Neural cell (in vitro differentiated cells): Measurements from ENCODE around the gene FAM107B. TPM values are rescaled to one million over a fixed set of nuclear protein-coding genes. Genes with fewer than 3 reads are reported as not detected.

Experiments
- H2AFZ ChIP-seq: fragments of 200-600, 300-800 bp; sonication (generic), shearing (Covaris generic); 2 replicates; pipeline ENCODE4 v1.6.0; 2014; ENCODE audit warnings: low read depth, mild to moderate bottlenecking, antibody characterized with exemption, low read length, moderate library complexity
- H3F3A ChIP-seq: fragments of 200-600 bp; shearing (Covaris generic); 2 replicates; pipeline ENCODE4 v1.6.1; 2016; ENCODE audit warnings: mild to moderate bottlenecking, moderate library complexity, mixed read lengths, antibody characterized with exemption, low read length; ENCODE audit not compliant: insufficient read depth, poor library complexity, severe bottlenecking
- H3K27ac ChIP-seq: fragments of 200-600, 300-800 bp; sonication (generic), shearing (Covaris generic); 2 replicates; pipeline ENCODE4 v1.5.1; 2014; ENCODE audit warnings: mild to moderate bottlenecking, low read length, moderate library complexity
- H3K27me3 ChIP-seq: fragments of 300-800, 200-600 bp; sonication (generic), shearing (Covaris generic); 2 replicates; pipeline ENCODE4 v1.6.0; 2014; ENCODE audit warnings: mild to moderate bottlenecking, low read depth, low read length, moderate library complexity; ENCODE audit not compliant: insufficient read depth
- H3K36me3 ChIP-seq: fragments of 300-800, 200-600 bp; sonication (generic), shearing (Covaris generic); 2 replicates; pipeline ENCODE4 v1.5.1; 2014; ENCODE audit warnings: mild to moderate bottlenecking, antibody characterized with exemption, low read length, moderate library complexity; ENCODE audit not compliant: insufficient read depth
- H3K4me2 ChIP-seq: fragments of 300-800, 200-600 bp; sonication (generic), shearing (Covaris generic); 2 replicates; pipeline ENCODE4 v1.6.0; 2014; ENCODE audit warnings: mild to moderate bottlenecking, low read length
- H3K4me3 ChIP-seq: fragments of 300-800, 200-600 bp; sonication (generic), shearing (Covaris generic); 2 replicates; pipeline ENCODE4 v1.5.1; 2014; ENCODE audit warnings: mild to moderate bottlenecking, low read length, moderate library complexity
- H3K79me2 ChIP-seq: fragments of 200-600 bp; shearing (Covaris generic); replicated peaks from 2 replicates; pipeline ENCODE4 v1.6.0; 2014; ENCODE audit warnings: mild to moderate bottlenecking, low read length, moderate library complexity; ENCODE audit not compliant: insufficient read depth
- H3K9ac ChIP-seq: fragments of 300-800, 200-600 bp; sonication (generic), shearing (Covaris generic); 2 replicates; pipeline ENCODE4 v1.6.1; 2016; ENCODE audit warnings: mild to moderate bottlenecking, low read length, mixed read lengths
- H3K9me2 ChIP-seq: fragments of 200-600 bp; shearing (Covaris generic); 2 replicates; pipeline ENCODE4 v1.6.1; 2016; ENCODE audit warnings: mild to moderate bottlenecking, low read length, mixed read lengths; ENCODE audit not compliant: insufficient read depth
- H3K9me3 ChIP-seq: fragments of 200-600, 300-800 bp; sonication (generic), shearing (Covaris generic); 2 replicates; pipeline ENCODE4 v1.6.1; 2016; ENCODE audit warnings: mild to moderate bottlenecking, mixed run types, low read length, moderate library complexity, mixed read lengths
- H4K20me1 ChIP-seq: fragments of 200-600 bp; shearing (Covaris generic); 2 replicates; pipeline ENCODE4 v1.6.1; 2016; ENCODE audit warnings: mild to moderate bottlenecking, mixed run types; ENCODE audit not compliant: insufficient read depth
- CTCF ChIP-seq: fragments of 450-650 bp; IDR thresholded peaks from 2 replicates; pipeline ENCODE4 v1.5.1; 2014; ENCODE audit warnings: antibody characterized with exemption, mild to moderate bottlenecking, moderate library complexity; ENCODE audit not compliant: poor library complexity, severe bottlenecking
- EP300 ChIP-seq: fragments of 450-650 bp; conservative IDR thresholded peaks from 2 replicates; pipeline ENCODE4 v1.6.1; 2014; ENCODE audit warnings: antibody characterized with exemption, mild to moderate bottlenecking, moderate library complexity; ENCODE audit not compliant: poor library complexity, severe bottlenecking
- EZH2 ChIP-seq: fragments of 200-600, 300-800 bp; shearing (Covaris generic), sonication (generic); IDR thresholded peaks from 2 replicates; pipeline ENCODE4 v1.6.1; 2014; ENCODE audit warnings: antibody characterized with exemption, low read length, borderline replicate concordance, mild to moderate bottlenecking; ENCODE audit not compliant: insufficient read depth, poor library complexity, severe bottlenecking
- MXI1 ChIP-seq: fragments of 450-650 bp; conservative IDR thresholded peaks from 2 replicates; pipeline ENCODE4 v1.6.1; 2014; ENCODE audit warnings: antibody characterized with exemption, mild to moderate bottlenecking; ENCODE audit not compliant: poor library complexity, severe bottlenecking
- POLR2AphosphoS5 ChIP-seq: IDR thresholded peaks from 2 replicates; pipeline ENCODE4 v1.6.1; 2012
- RAD21 ChIP-seq: fragments of 450-650 bp; conservative IDR thresholded peaks from 2 replicates; pipeline ENCODE4 v1.6.1; 2014; ENCODE audit warnings: antibody characterized with exemption, mild to moderate bottlenecking, moderate library complexity
- REST ChIP-seq: IDR thresholded peaks from 2 replicates; pipeline ENCODE4 v1.6.1; 2012; ENCODE audit warnings: borderline replicate concordance
- SMC3 ChIP-seq: fragments of 450-650 bp; conservative IDR thresholded peaks from 2 replicates; pipeline ENCODE4 v1.6.1; 2014; ENCODE audit warnings: antibody characterized with exemption, mild to moderate bottlenecking, moderate library complexity; ENCODE audit not compliant: poor library complexity
- TAF1 ChIP-seq: IDR thresholded peaks from 2 replicates; pipeline ENCODE4 v1.6.1; 2012; ENCODE audit warnings: low read depth
- polyA plus RNA-seq: library from polyadenylated mRNA; depleted of rRNA; stranded (reverse); fragments of >200 nt; gene quantifications from 2 replicates; pipeline ENCODE4 v1.2.3, GENCODE V29; 2014

Gene FAM107B
- polyA plus RNA-seq, 1 donor from 2014 or later: 106 TPM

GRCh38 chr10:14705548-14706230 lies 69.0 kb downstream of the FAM107B start:
- Histone ChIP-seq H3F3A (no peaks in the 10 kb centered on the region), H3K9me2 (no peaks in the 10 kb centered on the region), H3K36me3 (no peaks in the 10 kb centered on the region), H4K20me1 (no peaks in the 10 kb centered on the region), H3K9me3 (no peaks in the 10 kb centered on the region), H3K79me2 (no peaks in the 10 kb centered on the region), H3K4me3 (no peak overlapping the region), H2AFZ (no peak overlapping the region), H3K9ac (no peak overlapping the region), H3K27ac (no peak overlapping the region), H3K4me2 (no peak overlapping the region), H3K27me3 (no peaks in the 10 kb centered on the region)
- TF ChIP-seq REST: no peak
- TF ChIP-seq RAD21: no peak
- no peak for TF ChIP-seq CTCF
- TF ChIP-seq EP300: no peak
- TF ChIP-seq POLR2AphosphoS5: no peak
- no peak for TF ChIP-seq TAF1
- TF ChIP-seq SMC3: no peak
- TF ChIP-seq MXI1: no peak
- TF ChIP-seq EZH2: no peak

- no peaks in the 10 kb centered on the region for H3F3A ChIP-seq
- no peak overlapping the region for H3K27ac ChIP-seq
- no peaks in the 10 kb centered on the region for H4K20me1 ChIP-seq
- TF ChIP-seq TAF1 (no peak), RAD21 (no peak), EZH2 (no peak), REST (no peak), EP300 (no peak), SMC3 (no peak), POLR2AphosphoS5 (no peak), MXI1 (no peak)
- no peaks in the 10 kb centered on the region for H3K36me3 ChIP-seq
- no peak overlapping the region for H2AFZ ChIP-seq
- no peaks in the 10 kb centered on the region for H3K9me2 ChIP-seq
- H3K9ac ChIP-seq: no peak overlapping the region
- no peaks in the 10 kb centered on the region for H3K27me3 ChIP-seq
- H3K79me2 ChIP-seq: no peaks in the 10 kb centered on the region
- no peak overlapping the region for H3K4me3 ChIP-seq
- no peaks in the 10 kb centered on the region for H3K9me3 ChIP-seq
- no peak overlapping the region for H3K4me2 ChIP-seq
Observed at GRCh38 chr10:14703631-14704001, 71.1 kb downstream of the FAM107B start.
